ENCODE measurements around the gene SESN1. TPM values are rescaled to one million over a fixed set of nuclear protein-coding genes. Genes with fewer than 3 reads are reported as not detected.

SESN1 gene
- total and polyA plus RNA-seq, 9 of the 15 experiments (the other 6 are each of a cell fraction or from before 2014, with no cell fraction given), result 3.1 to 13.0 (median 7.4) TPM

DNA sequence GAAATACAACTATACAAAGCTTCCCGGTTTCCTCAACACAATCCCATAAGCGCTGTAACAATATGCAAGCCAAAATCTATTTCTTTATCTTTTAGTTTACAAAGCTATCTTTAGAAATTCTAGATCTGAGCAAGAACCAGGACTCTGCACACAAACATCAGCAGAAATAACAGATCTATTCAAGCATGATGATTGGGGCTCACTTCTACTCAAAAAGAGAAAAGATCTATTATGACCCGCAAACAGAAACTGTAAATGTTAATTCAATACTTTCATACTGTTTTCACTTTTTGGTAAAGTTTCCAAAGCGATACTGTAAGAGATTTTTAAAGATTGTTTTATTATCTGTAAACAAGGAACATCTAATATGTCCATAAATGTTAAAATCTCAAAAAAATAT is 86.6 kb downstream of the SESN1 start:
- no peaks in the 10 kb centered on the region for H3K36me3 ChIP-seq (ENCODE audit: control insufficient read depth, insufficient read depth, low read length)
- no peak overlapping the region for H2AFZ ChIP-seq (ENCODE audit: low read depth, low read length)
- no peak overlapping the region for H3K4me3 ChIP-seq
- intact Hi-C loops (cut with micrococcal nuclease), result no loop called here
- H3K4me1 ChIP-seq (replicated peaks in 1 of 2; ENCODE audit: control insufficient read depth in 2 of 2, insufficient read depth in 2 of 2, low read length in 2 of 2), result peaks cover 4 to 6% of the 10 kb centered on the region in 2 experiments; a peak in 4 of 5 replicates
- in situ Hi-C loops (cut with MboI), result no loop called here
- POLR2A ChIA-PET, result interaction anchor here (0.6 to 1.0 kb wide), 3 partner anchors 18 to 293 kb away, joined by 3 to 4 read pairs (median 3); no protein-coding TSS in a partner anchor
- TSS peak; percentile 54 for BruUV-seq (replicated peaks)
- H3K9me3 ChIP-seq (replicated peaks; ENCODE audit: control insufficient read depth, insufficient read depth, low read depth, low read length), result no peaks in the 10 kb centered on the region
- H3K9ac ChIP-seq (ENCODE audit: insufficient read depth in 1 of 2, low read depth in 2 of 2, low read length in 2 of 2), result no peak overlapping the region
- FAIRE-seq (peak; percentile 32), DNase-seq (ENCODE audit: extremely low read depth in 1 of 4, low spot score in 3 of 4) (no peak), ATAC-seq (no peak)
- no peak overlapping the region for H3K4me2 ChIP-seq (ENCODE audit: insufficient read depth, low read length)
- H4K20me1 ChIP-seq (replicated peaks; ENCODE audit: control insufficient read depth, insufficient read depth, low read length), result no peaks in the 10 kb centered on the region
- H3K79me2 ChIP-seq (ENCODE audit: control insufficient read depth, insufficient read depth, low read length), result peaks cover 10% of the 10 kb centered on the region; the same call in 1 of the 3 replicates
- CTCF ChIA-PET (ENCODE audit: low intra/inter-chr PET ratio), result no interaction called here
- WGBS (ENCODE audit: insufficient coverage, low coverage, missing lambda C conversion rate), result 65% methylated on average over 4 of the region's 4 CpGs
- no peaks in the 10 kb centered on the region for H3K27me3 ChIP-seq (ENCODE audit: control insufficient read depth in 2 of 2, insufficient read depth in 2 of 2, low read length in 2 of 2)
- H3K27ac ChIP-seq (ENCODE audit: extremely low read depth, low read depth, low read length), result no peak overlapping the region
- no peaks in the 10 kb centered on the region for H3K9me1 ChIP-seq (ENCODE audit: control insufficient read depth, insufficient read depth, low read length)
- no peak for TF ChIP-seq SLC30A9 (CRISPR knock-in tag; IDR thresholded peaks at IDR 0.05)
- no peak for TF ChIP-seq CHCHD3 (CRISPR knock-in tag; IDR thresholded peaks at IDR 0.05)
- no peak for TF ChIP-seq RBM14 (IDR thresholded peaks at IDR 0.05; ENCODE audit: borderline replicate concordance, insufficient read depth, low read depth, low read length)
- no peak for TF ChIP-seq MTA1 (IDR thresholded peaks at IDR 0.05; ENCODE audit: borderline replicate concordance)
- TF ChIP-seq GTF2F1 (IDR thresholded peaks at IDR 0.05; ENCODE audit: low read depth, low read length), result no peak
- TF ChIP-seq YY1 (IDR thresholded peaks at IDR 0.05; ENCODE audit: borderline replicate concordance in 1 of 3, control insufficient read depth in 1 of 3, extremely low read depth in 1 of 3, insufficient read depth in 3 of 3, insufficient read length in 1 of 3, insufficient replicate concordance in 2 of 3, low read depth in 1 of 3, low read length in 2 of 3), result no peak
